Upper lobe of right lung (tissue), 1 donor: ENCODE data around the gene BTBD17. TPM values are rescaled to one million over a fixed set of nuclear protein-coding genes. Genes with fewer than 3 reads are reported as not detected.

Experiments used
- ATAC-seq: fragments of 200-7000 bp; cut with Tn5 transposase; one replicate; pipeline ENCODE4 v1.9.1; 2020; ENCODE audit warnings: mild to moderate bottlenecking, moderate library complexity
- DNase-seq: peaks from one replicate; pipeline ENCODE4 v3.0.0-alpha.2; 2020
- H3K27ac ChIP-seq: fragments of 200-600 bp; one replicate; pipeline ENCODE4 v1.8.0; 2022
- H3K27me3 ChIP-seq: fragments of 200-600 bp; one replicate; pipeline ENCODE4 v1.8.0; 2022; ENCODE audit warnings: mild to moderate bottlenecking
- H3K36me3 ChIP-seq: fragments of 200-600 bp; one replicate; pipeline ENCODE4 v1.8.0; 2022
- H3K4me1 ChIP-seq: fragments of 200-600 bp; one replicate; pipeline ENCODE4 v1.8.0; 2022
- H3K4me3 ChIP-seq: fragments of 200-600 bp; one replicate; pipeline ENCODE4 v1.8.0; 2022; ENCODE audit warnings: mild to moderate bottlenecking
- H3K9me3 ChIP-seq: fragments of 200-600 bp; one replicate; pipeline ENCODE4 v1.8.0; 2022
- intact Hi-C: fragments of 100-400 bp; cut with DNase I; formaldehyde crosslinking; loops from one replicate; pipeline ENCODE4 v1.11.0; 2022
- total RNA-seq: library from RNA; stranded (reverse); fragmentation: NEBNext Ultra II Directional; extraction: Animal tissue kit (Norgen Biotek cat#: 25700); gene quantifications from one replicate; pipeline ENCODE4 v1.2.1, GENCODE V29; 2021
- TF ChIP-seq, protein P1 (sequence below): fragments of 200-600 bp; IDR thresholded peaks from one replicate; pipeline ENCODE4 v1.8.0; 2022; ENCODE audit warnings: antibody characterized with exemption
- donor health status: DM: no; HTN: yes; CAD: no; lungs with severe emphysema.

The BTBD17 gene
- total RNA-seq, 1 donor from 2014 or later, result not detected

DNA sequence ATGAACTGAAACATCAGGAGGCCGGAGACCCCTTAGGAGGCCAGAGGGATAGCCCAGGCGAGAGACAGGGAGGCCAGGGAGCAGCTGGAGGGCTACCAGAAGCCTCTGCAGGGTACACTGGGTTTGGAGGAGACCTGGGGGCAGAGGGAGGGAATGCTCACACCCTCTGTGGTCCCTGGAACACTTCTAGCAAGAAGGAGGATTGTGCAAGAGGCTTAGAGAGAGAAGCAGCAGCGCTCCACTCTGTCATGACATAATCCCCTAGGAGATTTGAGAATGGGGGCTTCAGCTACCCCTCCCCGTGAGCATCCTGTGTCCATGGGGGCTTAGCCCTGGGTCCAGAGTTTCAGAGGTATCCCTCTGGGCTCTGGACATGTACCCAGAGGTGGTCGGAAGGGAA, 21.5 kb upstream of the BTBD17 start:
- no peak for ATAC-seq
- H3K27me3 ChIP-seq, result no peaks in the 10 kb centered on the region
- no peak overlapping the region for H3K27ac ChIP-seq
- intact Hi-C loops, result no loop called here
- no peak for DNase-seq
- H3K36me3 ChIP-seq, result no peaks in the 10 kb centered on the region
- H3K4me3 ChIP-seq, result no peak overlapping the region
- TF ChIP-seq, protein P1, sequence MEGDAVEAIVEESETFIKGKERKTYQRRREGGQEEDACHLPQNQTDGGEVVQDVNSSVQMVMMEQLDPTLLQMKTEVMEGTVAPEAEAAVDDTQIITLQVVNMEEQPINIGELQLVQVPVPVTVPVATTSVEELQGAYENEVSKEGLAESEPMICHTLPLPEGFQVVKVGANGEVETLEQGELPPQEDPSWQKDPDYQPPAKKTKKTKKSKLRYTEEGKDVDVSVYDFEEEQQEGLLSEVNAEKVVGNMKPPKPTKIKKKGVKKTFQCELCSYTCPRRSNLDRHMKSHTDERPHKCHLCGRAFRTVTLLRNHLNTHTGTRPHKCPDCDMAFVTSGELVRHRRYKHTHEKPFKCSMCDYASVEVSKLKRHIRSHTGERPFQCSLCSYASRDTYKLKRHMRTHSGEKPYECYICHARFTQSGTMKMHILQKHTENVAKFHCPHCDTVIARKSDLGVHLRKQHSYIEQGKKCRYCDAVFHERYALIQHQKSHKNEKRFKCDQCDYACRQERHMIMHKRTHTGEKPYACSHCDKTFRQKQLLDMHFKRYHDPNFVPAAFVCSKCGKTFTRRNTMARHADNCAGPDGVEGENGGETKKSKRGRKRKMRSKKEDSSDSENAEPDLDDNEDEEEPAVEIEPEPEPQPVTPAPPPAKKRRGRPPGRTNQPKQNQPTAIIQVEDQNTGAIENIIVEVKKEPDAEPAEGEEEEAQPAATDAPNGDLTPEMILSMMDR, result no peak
- no peaks in the 10 kb centered on the region for H3K9me3 ChIP-seq
- peaks cover 10% of the 10 kb centered on the region for H3K4me1 ChIP-seq

DNA sequence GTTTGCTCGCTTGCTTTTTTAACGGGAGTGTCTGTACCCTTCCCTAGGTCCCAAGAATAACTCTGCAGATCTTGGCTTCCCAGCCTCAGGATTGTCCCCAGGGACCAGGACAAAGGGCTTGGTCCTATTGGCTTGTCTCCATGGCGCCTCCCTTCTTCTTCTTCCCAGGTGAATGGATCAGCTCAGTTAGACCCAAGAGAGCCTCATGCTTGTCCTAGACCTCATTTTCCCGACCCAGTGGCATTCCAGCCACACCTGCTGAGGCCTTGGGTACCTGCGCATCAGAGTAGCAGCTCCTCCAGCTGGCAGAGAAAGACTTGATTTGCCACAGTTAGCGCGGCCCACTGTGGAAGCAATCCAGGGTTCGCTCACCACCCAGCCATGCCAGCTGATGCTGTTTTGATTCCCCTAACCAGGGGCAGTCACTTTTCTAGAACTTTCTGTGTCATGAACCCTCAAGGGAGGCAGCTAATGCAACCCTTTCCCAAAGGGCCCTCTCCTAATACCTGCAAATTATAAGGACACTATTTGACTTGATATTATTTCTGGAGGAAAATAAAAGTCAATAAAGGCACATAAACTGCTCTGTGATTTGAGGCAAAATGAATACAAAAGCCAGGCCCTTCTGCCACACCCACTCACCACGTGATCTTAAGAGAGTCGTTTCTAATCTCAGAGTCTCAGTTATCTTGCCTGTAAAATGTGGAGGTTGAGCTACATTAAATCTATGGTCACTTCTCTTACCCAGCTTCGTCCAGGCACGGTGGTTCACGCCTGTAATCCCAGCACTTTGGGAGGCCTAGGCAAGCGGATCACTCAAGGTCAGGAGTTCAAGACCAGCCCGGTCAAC, 19.5 kb upstream of the BTBD17 start:
- DNase-seq (no peak), ATAC-seq (no peak)
- Histone ChIP-seq H3K4me3 (no peak overlapping the region), H3K9me3 (no peaks in the 10 kb centered on the region), H3K27me3 (no peaks in the 10 kb centered on the region), H3K4me1 (peaks cover 10% of the 10 kb centered on the region), H3K27ac (no peak overlapping the region), H3K36me3 (no peaks in the 10 kb centered on the region)
- TF ChIP-seq, protein P1, result no peak
- intact Hi-C loops, result no loop called here

DNA sequence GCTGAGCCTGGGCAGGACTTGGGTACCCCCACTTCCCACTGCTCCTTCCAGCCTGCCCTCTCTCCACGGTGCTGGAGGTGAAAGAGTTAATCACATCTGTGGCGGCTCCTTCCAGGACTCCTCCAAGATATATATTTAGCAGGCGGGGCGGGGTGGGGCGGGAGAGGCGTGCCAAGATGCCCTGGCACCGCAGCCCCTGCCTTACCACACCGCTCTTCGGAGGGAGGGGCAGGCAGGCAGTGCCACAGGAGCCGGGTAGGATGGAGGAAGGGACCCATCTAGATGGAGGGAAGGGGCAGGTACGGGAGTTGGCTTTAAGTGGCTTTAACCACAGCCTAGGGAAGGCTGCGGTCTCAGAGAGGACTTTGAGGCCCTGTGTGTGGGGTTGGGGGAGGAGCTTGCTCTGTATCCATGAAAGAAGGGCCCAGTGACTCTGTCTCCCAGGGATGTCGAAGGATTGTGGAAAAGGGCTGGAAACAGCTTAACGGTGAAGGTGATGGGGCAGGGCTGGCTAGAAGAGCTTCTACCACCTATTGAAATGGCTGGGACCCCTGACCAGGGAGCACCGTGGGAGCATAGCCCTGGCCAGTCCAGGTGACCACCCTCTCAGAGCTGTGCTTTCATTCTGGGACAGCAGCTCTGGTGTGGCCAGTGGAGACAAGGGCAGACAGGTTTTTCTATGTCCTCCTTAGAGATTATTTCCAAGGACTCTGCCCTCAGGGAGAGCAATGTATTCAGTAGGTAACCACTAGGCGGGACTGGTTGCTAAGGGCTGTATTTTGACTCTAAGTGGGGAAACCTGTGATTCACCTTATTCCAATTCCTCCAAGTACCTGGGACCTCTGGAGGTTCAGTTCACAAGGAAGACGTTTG, 18.7 kb upstream of the BTBD17 start:
- no peak for DNase-seq
- intact Hi-C loops, result no loop called here

DNA sequence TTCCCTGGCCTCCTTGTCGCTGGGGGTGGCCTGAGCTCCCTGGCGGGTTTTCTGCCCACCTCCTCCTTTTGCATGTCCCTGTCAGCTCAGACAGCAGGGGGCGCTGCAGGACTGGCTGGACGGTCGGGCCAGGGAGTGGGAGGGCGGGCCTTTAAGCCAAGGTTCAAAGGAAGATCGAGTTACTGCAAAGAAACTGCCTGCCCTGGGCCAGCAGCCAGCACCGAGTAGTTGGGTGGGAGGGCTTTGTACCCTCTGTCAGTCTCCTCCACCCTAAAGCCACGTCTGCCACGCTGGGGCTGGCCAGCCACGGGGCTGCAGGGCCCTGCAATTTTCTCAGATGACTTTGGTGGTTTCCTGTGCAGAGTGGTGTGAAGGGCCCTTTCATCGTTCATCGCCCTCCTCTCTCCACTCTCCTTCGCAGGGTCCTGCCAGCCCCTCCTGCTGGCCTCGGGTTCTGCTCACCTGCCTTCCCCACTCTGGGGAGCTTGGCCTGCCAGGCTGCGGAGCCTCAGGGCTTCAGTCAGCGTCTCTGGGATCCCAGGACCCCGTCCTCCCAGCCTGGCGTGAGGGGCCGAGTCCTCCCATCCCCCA, 17.9 kb upstream of the BTBD17 start:
- Histone ChIP-seq H3K27ac (no peak overlapping the region), H3K36me3 (no peaks in the 10 kb centered on the region), H3K4me3 (peak overlapping the region; percentile 14), H3K9me3 (no peaks in the 10 kb centered on the region), H3K4me1 (peaks cover 10% of the 10 kb centered on the region), H3K27me3 (no peaks in the 10 kb centered on the region)
- ATAC-seq (peak; percentile 93), DNase-seq (peak; percentile 96)
- intact Hi-C loops, result loop anchor here (5.0 kb wide), 1 partner anchor 78 kb away; no protein-coding TSS in a partner anchor
- TF ChIP-seq, protein P1, result peak; percentile 95

More for the DNA sequence above, 18.7 kb upstream of the BTBD17 start:
- Histone ChIP-seq H3K4me3 (no peak overlapping the region), H3K27ac (no peak overlapping the region), H3K9me3 (no peaks in the 10 kb centered on the region), H3K27me3 (no peaks in the 10 kb centered on the region), H3K36me3 (no peaks in the 10 kb centered on the region), H3K4me1 (peaks cover 10% of the 10 kb centered on the region)
- peak; percentile 64 for ATAC-seq
- TF ChIP-seq, protein P1, result no peak

DNA sequence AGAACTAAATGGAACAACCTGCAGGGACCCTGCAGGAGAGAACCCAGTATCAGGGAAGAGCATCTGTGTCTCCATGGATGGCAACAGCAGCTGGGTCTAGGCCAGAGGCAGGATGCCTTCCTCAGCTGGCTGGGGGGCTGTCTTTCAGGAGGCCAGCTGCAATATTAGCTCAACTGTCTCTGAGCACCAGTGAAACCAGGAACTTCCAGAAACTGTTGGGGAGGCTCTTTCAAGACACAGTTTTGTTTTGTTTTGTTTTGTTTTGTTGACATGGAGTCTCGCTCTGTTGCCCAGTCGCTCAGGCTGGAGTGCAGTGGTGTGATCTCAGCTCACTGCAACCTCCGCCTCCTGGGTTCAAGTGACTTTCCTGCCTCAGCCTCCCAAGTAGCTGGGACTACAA, 13.2 kb upstream of the BTBD17 start:
- TF ChIP-seq, protein P1, result no peak
- intact Hi-C loops, result loop anchor here (5.0 kb wide), 1 partner anchor 82 kb away; no protein-coding TSS in a partner anchor

More for the DNA sequence above, 13.2 kb upstream of the BTBD17 start:
- H3K27me3 ChIP-seq, result no peaks in the 10 kb centered on the region
- H3K27ac ChIP-seq, result no peak overlapping the region
- H3K4me3 ChIP-seq, result no peak overlapping the region
- no peaks in the 10 kb centered on the region for H3K36me3 ChIP-seq
- peaks cover 7% of the 10 kb centered on the region for H3K4me1 ChIP-seq
- H3K9me3 ChIP-seq, result no peaks in the 10 kb centered on the region
- no peak for ATAC-seq
- DNase-seq, result no peak
